SU-DHL-6 (cell line): Measurements from ENCODE around the gene SRPK2.
"Not testable (repeated sequence)": the region's sequence is repeated elsewhere in the genome, so short reads cannot be mapped to it uniquely, and the experiment has no call there.

ENCODE experiments used
- H2AFZ ChIP-seq: fragments of 200-600 bp; sonication (generic); 2 replicates; pipeline ENCODE4 v1.6.1; 2014; ENCODE audit warnings: low read depth, mild to moderate bottlenecking, moderate library complexity, mixed read lengths, antibody characterized with exemption, low read length; ENCODE audit not compliant: severe bottlenecking
- H3F3A ChIP-seq: fragments of 200-600 bp; shearing (Covaris generic); 2 replicates; pipeline ENCODE4 v1.6.0; 2016; ENCODE audit warnings: antibody characterized with exemption, mild to moderate bottlenecking; ENCODE audit not compliant: insufficient read depth
- H3K27ac ChIP-seq: fragments of 200-600 bp; sonication (generic); 2 replicates; pipeline ENCODE4 v1.5.1; 2016; ENCODE audit warnings: low read depth, mild to moderate bottlenecking, low read length, moderate library complexity, mixed read lengths
- H3K27me3 ChIP-seq: fragments of 200-600 bp; sonication (generic), shearing (Covaris generic); 2 replicates; pipeline ENCODE4 v1.6.0; 2014; ENCODE audit warnings: mild to moderate bottlenecking, low read length
- H3K36me3 ChIP-seq: fragments of 200-600 bp; sonication (generic); 2 replicates; pipeline ENCODE4 v1.6.1; 2014; ENCODE audit warnings: mild to moderate bottlenecking, low read length, mixed read lengths
- H3K4me2 ChIP-seq: fragments of 300-600, 200-600 bp; shearing (Covaris generic), sonication (generic); 2 replicates; pipeline ENCODE4 v1.6.0; 2014; ENCODE audit warnings: low read length, low read depth, mild to moderate bottlenecking; ENCODE audit not compliant: poor library complexity, severe bottlenecking
- H3K4me3 ChIP-seq: fragments of 200-600 bp; sonication (generic); 2 replicates; pipeline ENCODE4 v1.5.1; 2014; ENCODE audit warnings: antibody characterized with exemption, low read length, mild to moderate bottlenecking, mixed read lengths; ENCODE audit not compliant: insufficient read depth, poor library complexity, severe bottlenecking
- H3K79me2 ChIP-seq: fragments of 200-600 bp; sonication (generic); 2 replicates; pipeline ENCODE4 v1.6.1; 2014; ENCODE audit warnings: mild to moderate bottlenecking, low read length, moderate library complexity; ENCODE audit not compliant: insufficient read depth
- H3K9ac ChIP-seq: fragments of 200-600 bp; sonication (generic); 2 replicates; pipeline ENCODE4 v1.7.0; 2014; ENCODE audit warnings: mild to moderate bottlenecking, low read length
- H3K9me2 ChIP-seq: fragments of 200-600 bp; sonication (generic); replicated peaks from 2 replicates; pipeline ENCODE4 v1.6.1; 2014; ENCODE audit warnings: low read length; ENCODE audit not compliant: insufficient read depth
- H3K9me3 ChIP-seq: fragments of 200-600 bp; sonication (generic); 2 replicates; pipeline ENCODE4 v1.6.1; 2014; ENCODE audit warnings: low read length, mixed read lengths; ENCODE audit not compliant: insufficient read depth
- H4K20me1 ChIP-seq: fragments of 200-600 bp; sonication (generic); 2 replicates; pipeline ENCODE4 v1.6.1; 2014; ENCODE audit warnings: low read depth, mild to moderate bottlenecking, antibody characterized with exemption, low read length, moderate library complexity, mixed read lengths
- CTCF ChIP-seq: fragments of 200-600 bp; sonication (generic); IDR thresholded peaks from one replicate; pipeline ENCODE4 v1.5.1; 2017; ENCODE audit warnings: antibody characterized with exemption, mild to moderate bottlenecking, low read length, moderate library complexity; ENCODE audit not compliant: insufficient read depth, poor library complexity, severe bottlenecking
- EZH2phosphoT487 ChIP-seq: fragments of 200-600 bp; sonication (generic), shearing (Covaris generic); conservative IDR thresholded peaks from 2 replicates; pipeline ENCODE4 v1.6.1; 2018; ENCODE audit warnings: mild to moderate bottlenecking, antibody characterized with exemption, low read length, moderate library complexity, mixed read lengths

SRPK2 gene

GRCh38 chr7:105388356-105389087, at the start of gene SRPK2:
Gene SRPK2 (minus strand): TSS chr7:105388921.
- peak within 1 kb of the TSS; percentile 84 for H3K4me3 ChIP-seq
- peaks cover 19% of the 10 kb centered on the region; the same call in 1 of the 2 replicates for H3F3A ChIP-seq
- peak within 1 kb of the TSS; percentile 71 for H3K9ac ChIP-seq
- H4K20me1 ChIP-seq: 0 out of 2 replicates have a peak, but pooled peaks cover 7% of the 10 kb centered on the region
- H3K36me3 ChIP-seq: no peaks in the 10 kb centered on the region
- peaks cover 3% of the 10 kb centered on the region for H3K79me2 ChIP-seq
- peak within 1 kb of the TSS; percentile 75 for H3K4me2 ChIP-seq
- H3K27me3 ChIP-seq: no peaks in the 10 kb centered on the region
- H3K9me2 ChIP-seq: no peaks in the 10 kb centered on the region
- H3K27ac ChIP-seq: no peak within 1 kb of the TSS
- no peaks in the 10 kb centered on the region for H3K9me3 ChIP-seq
- TF ChIP-seq CTCF: no peak
- TF ChIP-seq EZH2phosphoT487: no peak
- H2AFZ ChIP-seq: peak within 1 kb of the TSS; percentile 77

GRCh38 chr7:105438254-105438653, 49.5 kb upstream of the SRPK2 start:
- Histone ChIP-seq H3K4me3 (no peak overlapping the region), H3K9me3 (no peaks in the 10 kb centered on the region), H3K4me2 (no peak overlapping the region), H3K36me3 (no peaks in the 10 kb centered on the region), H2AFZ (no peak overlapping the region), H4K20me1 (no peaks in the 10 kb centered on the region), H3K79me2 (no peaks in the 10 kb centered on the region), H3K27ac (no peak overlapping the region), H3F3A (no peaks in the 10 kb centered on the region), H3K9me2 (no peaks in the 10 kb centered on the region), H3K27me3 (no peaks in the 10 kb centered on the region), H3K9ac (no peak overlapping the region)
- TF ChIP-seq CTCF (no peak), EZH2phosphoT487 (no peak)

- not testable (repeated sequence) for H3K27ac ChIP-seq, H3K4me3 ChIP-seq, H3K79me2 ChIP-seq, H2AFZ ChIP-seq, H4K20me1 ChIP-seq, H3K27me3 ChIP-seq, H3K9ac ChIP-seq, H3F3A ChIP-seq, H3K9me3 ChIP-seq, H3K4me2 ChIP-seq, H3K9me2 ChIP-seq, H3K36me3 ChIP-seq
These were observed 48.6 kb upstream of the SRPK2 start for GRCh38 chr7:105437356-105437755.

GRCh38 chr7:105429746-105430612, 41.3 kb upstream of the SRPK2 start:
- Histone ChIP-seq H3K9me2 (no peaks in the 10 kb centered on the region), H3F3A (no peaks in the 10 kb centered on the region), H3K79me2 (no peaks in the 10 kb centered on the region), H3K4me2 (no peak overlapping the region), H3K9me3 (no peaks in the 10 kb centered on the region), H3K27me3 (no peaks in the 10 kb centered on the region), H3K27ac (no peak overlapping the region), H3K9ac (no peak overlapping the region), H2AFZ (no peak overlapping the region), H3K36me3 (no peaks in the 10 kb centered on the region), H3K4me3 (no peak overlapping the region), H4K20me1 (no peaks in the 10 kb centered on the region)
- TF ChIP-seq CTCF: peak; percentile 61
- no peak for TF ChIP-seq EZH2phosphoT487
